Esophagus muscularis mucosa (tissue), 4 donors: ENCODE results near the gene CORO2B.

Source experiments
- EP300 ChIP-seq: sonication (generic); formaldehyde crosslinking; IDR thresholded peaks from one replicate; pipeline ENCODE4 v1.6.1; 2017; ENCODE audit warnings: antibody characterized with exemption
- POLR2A ChIP-seq: fragments of 450-650 bp; IDR thresholded peaks from one replicate; pipeline ENCODE4 v1.6.1; 2017; ENCODE audit warnings: antibody characterized with exemption, moderate library complexity, mild to moderate bottlenecking, low read depth
- POLR2AphosphoS5 ChIP-seq, 2 donors: sonication (generic); formaldehyde crosslinking; IDR thresholded peaks; one replicate each; pipeline ENCODE4 v1.6.1; 2017; ENCODE audit warnings: antibody characterized with exemption in 2 of 2
- TF ChIP-seq, protein P1 (sequence below), 3 experiments: fragments of 200-600 bp in 2 of 3; fragments of 450-650 bp in 1 of 3; sonication (generic) in 2 of 3; IDR thresholded peaks; one replicate each; pipeline ENCODE4 v1.5.1; 2017 to 2019; ENCODE audit warnings: antibody characterized with exemption in 3 of 3, mild to moderate bottlenecking in 2 of 3, moderate library complexity in 1 of 3

DNA sequence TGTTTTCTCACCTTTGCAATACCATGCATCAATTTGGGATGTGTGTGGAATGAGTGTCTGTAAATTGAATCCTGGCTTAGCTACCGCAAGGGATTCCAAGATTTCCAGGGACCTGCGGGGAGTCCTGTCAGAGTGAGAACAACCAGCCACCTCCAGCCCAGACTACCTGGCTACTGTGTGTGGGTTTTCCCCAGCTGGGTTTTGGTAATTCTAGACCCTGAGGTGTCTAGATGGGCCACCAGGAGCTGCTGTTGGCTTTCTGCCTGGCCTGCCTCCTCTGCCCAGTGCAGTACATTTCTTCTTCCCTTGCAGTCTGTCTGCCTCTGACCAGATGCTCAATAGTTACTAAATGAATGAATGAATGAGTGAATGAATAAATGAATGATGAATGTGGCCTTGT, 32.5 kb upstream of the CORO2B start:
- TF ChIP-seq, protein P1, sequence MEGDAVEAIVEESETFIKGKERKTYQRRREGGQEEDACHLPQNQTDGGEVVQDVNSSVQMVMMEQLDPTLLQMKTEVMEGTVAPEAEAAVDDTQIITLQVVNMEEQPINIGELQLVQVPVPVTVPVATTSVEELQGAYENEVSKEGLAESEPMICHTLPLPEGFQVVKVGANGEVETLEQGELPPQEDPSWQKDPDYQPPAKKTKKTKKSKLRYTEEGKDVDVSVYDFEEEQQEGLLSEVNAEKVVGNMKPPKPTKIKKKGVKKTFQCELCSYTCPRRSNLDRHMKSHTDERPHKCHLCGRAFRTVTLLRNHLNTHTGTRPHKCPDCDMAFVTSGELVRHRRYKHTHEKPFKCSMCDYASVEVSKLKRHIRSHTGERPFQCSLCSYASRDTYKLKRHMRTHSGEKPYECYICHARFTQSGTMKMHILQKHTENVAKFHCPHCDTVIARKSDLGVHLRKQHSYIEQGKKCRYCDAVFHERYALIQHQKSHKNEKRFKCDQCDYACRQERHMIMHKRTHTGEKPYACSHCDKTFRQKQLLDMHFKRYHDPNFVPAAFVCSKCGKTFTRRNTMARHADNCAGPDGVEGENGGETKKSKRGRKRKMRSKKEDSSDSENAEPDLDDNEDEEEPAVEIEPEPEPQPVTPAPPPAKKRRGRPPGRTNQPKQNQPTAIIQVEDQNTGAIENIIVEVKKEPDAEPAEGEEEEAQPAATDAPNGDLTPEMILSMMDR (IDR thresholded peaks at IDR 0.05) = no peak
- TF ChIP-seq POLR2A (no peak), POLR2AphosphoS5 (IDR thresholded peaks at IDR 0.05) (no peak), EP300 (no peak)
